ENCODE measurements around the gene PCNX1.
"Not testable (repeated sequence)": the region's sequence is repeated elsewhere in the genome, so short reads cannot be mapped to it uniquely, and the experiment has no call there.

PCNX1 gene

GRCh38 chr14:71094722-71095121, 187.5 kb downstream of the PCNX1 start:
- DNase-seq = no peak

GRCh38 chr14:71096947-71097346, 189.7 kb downstream of the PCNX1 start:
- no peak for DNase-seq

GRCh38 chr14:71103662-71104484, 196.6 kb downstream of the PCNX1 start:
- no peak for DNase-seq

GRCh38 chr14:71105177-71105576, 197.9 kb downstream of the PCNX1 start:
- DNase-seq = no peak

GRCh38 chr14:71107921-71108320, 200.7 kb downstream of the PCNX1 start:
- no peak for DNase-seq

- no peak for DNase-seq
Observed at GRCh38 chr14:71108398-71109119, 201.3 kb downstream of the PCNX1 start.

GRCh38 chr14:71113376-71113775, 206.1 kb downstream of the PCNX1 start:
- no peak for DNase-seq

GRCh38 chr14:71114565-71114964, 207.3 kb downstream of the PCNX1 start:
- DNase-seq = no peak

GRCh38 chr14:71115306-71115705, 208.0 kb downstream of the PCNX1 start:
- no peak for DNase-seq

- no peak for DNase-seq
Observed at GRCh38 chr14:71115821-71116567, 208.7 kb downstream of the PCNX1 start.

GRCh38 chr14:71116568-71117122, 209.4 kb downstream of the PCNX1 start:
- DNase-seq = no peak

GRCh38 chr14:71117839-71118743, 210.8 kb downstream of the PCNX1 start:
- peak; percentile 30 for DNase-seq

- no peak for DNase-seq
Observed at GRCh38 chr14:71119075-71119474, 211.8 kb downstream of the PCNX1 start.

GRCh38 chr14:71119832-71120231, 212.6 kb downstream of the PCNX1 start:
- DNase-seq = no peak

- no peak for DNase-seq
Observed at GRCh38 chr14:71121001-71121400, 213.7 kb downstream of the PCNX1 start.

GRCh38 chr14:71121711-71122110, 214.5 kb downstream of the PCNX1 start:
- no peak for DNase-seq

- DNase-seq = no peak
Observed at GRCh38 chr14:71122866-71123565, 215.8 kb downstream of the PCNX1 start.

- DNase-seq = no peak
Observed at GRCh38 chr14:71123579-71124135, 216.4 kb downstream of the PCNX1 start.

GRCh38 chr14:71129716-71130490, 222.6 kb downstream of the PCNX1 start:
- not testable (repeated sequence) for DNase-seq

GRCh38 chr14:71130491-71131179, 223.4 kb downstream of the PCNX1 start:
- DNase-seq = no peak

Data from femur (tissue), 1 donor.